Aorta (tissue), 5 donors: ENCODE data around the gene ATIC. TPM values are rescaled to one million over a fixed set of nuclear protein-coding genes. Genes with fewer than 3 reads are reported as not detected.
A peak's percentile ranks its signal among the peaks of the same experiment; 100 is the strongest.
"Not testable (repeated sequence)": the region's sequence is repeated elsewhere in the genome, so short reads cannot be mapped to it uniquely, and the experiment has no call there.

Experiments used
- ATAC-seq: fragments of 200-7000 bp; cut with Tn5 transposase; one replicate; pipeline ENCODE4 v1.9.1; 2022; ENCODE audit warnings: moderate library complexity; ENCODE audit not compliant: low FRiP score
- DNase-seq, 2 donors: peaks; one replicate each; pipeline ENCODE4 v3.0.0-alpha.2; 2020
- H3K27ac ChIP-seq, 2 donors: one replicate each; pipeline ENCODE4 v1.5.1; 2013; ENCODE audit warnings: low read length in 2 of 2, mild to moderate bottlenecking in 2 of 2, moderate library complexity in 2 of 2, control low read depth in 1 of 2, inconsistent platforms in 1 of 2, low read depth in 1 of 2
- H3K27me3 ChIP-seq, 2 donors: one replicate each; pipeline ENCODE4 v1.6.1; 2013; ENCODE audit warnings: control low read depth in 1 of 2, low read length in 1 of 2, mild to moderate bottlenecking in 1 of 2, moderate library complexity in 1 of 2; ENCODE audit not compliant: insufficient read depth in 2 of 2, control insufficient read depth in 1 of 2
- H3K36me3 ChIP-seq, 2 donors: one replicate each; pipeline ENCODE4 v1.6.1; 2013; ENCODE audit warnings: control low read depth in 1 of 2, low read length in 1 of 2, mild to moderate bottlenecking in 1 of 2; ENCODE audit not compliant: insufficient read depth in 2 of 2, control insufficient read depth in 1 of 2
- H3K4me1 ChIP-seq, 2 donors: one replicate each; pipeline ENCODE4 v1.6.1; 2013; ENCODE audit warnings: low read length in 2 of 2, control low read depth in 1 of 2, mild to moderate bottlenecking in 1 of 2, moderate library complexity in 1 of 2; ENCODE audit not compliant: insufficient read depth in 2 of 2, control insufficient read depth in 1 of 2
- H3K4me3 ChIP-seq, 2 donors: one replicate each; pipeline ENCODE4 v1.5.1; 2013; ENCODE audit warnings: low read length in 2 of 2, control low read depth in 1 of 2, mild to moderate bottlenecking in 1 of 2
- H3K9me3 ChIP-seq: one replicate; pipeline ENCODE4 v1.6.1; 2013; ENCODE audit warnings: mild to moderate bottlenecking, low read length; ENCODE audit not compliant: control insufficient read depth
- WGBS, 2 donors: extraction: QIAGEN DNeasy Blood & Tissue Kit; methylation state at CpG; one replicate each; pipeline ENCODE4 v1.1.7; 2013; 5-methylcytosine and 5-hydroxymethylcytosine counted together
- intact Hi-C, 2 donors: fragments of 100-400 bp; cut with DNase I; formaldehyde crosslinking; loops; one replicate each; pipeline versions ENCODE4 v1.14.2 to v1.15.0; 2022
- polyA plus RNA-seq, 2 donors: library from polyadenylated mRNA; stranded (reverse); fragments of 200-250 nt; gene quantifications; one replicate each; pipeline ENCODE4 v1.2.3, GENCODE V29; 2013
- total RNA-seq, 2 donors: library from RNA; stranded (reverse); fragmentation: NEBNext Ultra II Directional; extraction: Animal tissue kit (Norgen Biotek cat#: 25700); gene quantifications; one replicate each; pipeline ENCODE4 v1.2.1, GENCODE V29; 2021
- donor health status: healthy with polysubstance abuse.
- donor health status: Bipolar disorder and iron deficiency.
- donor health status: DM: no; HTN: no; CAD: no.
- donor health status: DM: no; HTN: no; CAD: no.
- donor health status: DM: yes; HTN: yes; CAD: no.

Gene ATIC
- total and polyA plus RNA-seq, 4 donors, result 40.3 to 66.2 (median 43.3) TPM

DNA sequence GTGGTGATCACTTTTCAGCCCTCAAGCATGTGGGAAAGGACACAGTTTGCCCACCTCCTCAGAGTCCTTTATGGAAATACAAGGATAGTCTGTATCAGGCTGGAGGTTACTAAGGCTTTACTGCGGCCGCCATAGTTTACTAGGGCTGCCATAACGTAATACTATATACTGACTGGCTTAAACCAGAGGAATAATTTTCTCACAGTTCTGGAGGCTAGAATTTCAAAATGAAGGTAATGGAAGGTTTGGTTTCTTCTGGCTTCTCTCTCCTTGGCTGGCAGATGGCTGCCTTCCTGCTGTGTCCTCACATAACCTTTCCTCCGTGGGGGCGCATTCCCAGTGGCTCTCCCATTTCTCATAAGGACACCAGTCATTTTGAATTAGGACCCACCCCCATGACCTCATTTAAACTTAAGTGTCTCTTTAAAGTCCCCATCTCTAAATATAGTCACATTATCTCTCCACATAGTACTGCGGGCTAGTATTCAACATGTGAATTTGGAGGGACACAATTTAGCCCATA is 12.5 kb upstream of the ATIC start:
- Histone ChIP-seq H3K27me3 (no peaks in the 10 kb centered on the region), H3K27ac (no peak overlapping the region), H3K4me1 (no peaks in the 10 kb centered on the region), H3K4me3 (no peak overlapping the region), H3K36me3 (no peaks in the 10 kb centered on the region), H3K9me3 (no peaks in the 10 kb centered on the region)
- 68 to 69% methylated on average over 6 of the region's 6 CpGs for WGBS, 2 donors
- ATAC-seq, result no peak
- DNase-seq, result no peak
- intact Hi-C loops, result no loop called here

DNA sequence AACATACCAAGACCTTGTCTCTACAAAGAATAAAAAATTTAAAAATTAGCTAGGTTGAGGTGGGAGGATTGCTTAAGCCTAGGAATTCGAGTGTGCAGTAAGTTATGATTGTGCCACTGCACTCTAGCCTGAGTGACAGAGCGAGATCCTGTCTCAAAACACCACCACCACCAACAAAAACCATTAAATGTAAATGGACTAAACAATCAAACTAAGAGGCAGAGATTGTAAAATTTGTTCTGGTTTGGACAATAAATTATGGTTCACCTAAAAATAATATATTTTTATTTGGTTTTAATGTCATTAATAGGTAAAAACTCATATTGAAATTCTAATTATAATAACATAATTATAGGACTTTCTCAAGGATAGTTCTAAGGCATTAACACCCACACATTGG is 9.9 kb upstream of the ATIC start:
- DNase-seq (no peak), ATAC-seq (no peak)
- Histone ChIP-seq H3K4me3 (no peak overlapping the region), H3K36me3 (no peaks in the 10 kb centered on the region), H3K4me1 (no peaks in the 10 kb centered on the region), H3K27ac (no peak overlapping the region), H3K9me3 (no peaks in the 10 kb centered on the region), H3K27me3 (no peaks in the 10 kb centered on the region)
- intact Hi-C loops, result no loop called here
- 89 to 91% methylated on average over 2 of the region's 2 CpGs for WGBS, 2 donors

- ATAC-seq, result peak; percentile 11
- H3K27ac ChIP-seq, H3K36me3 ChIP-seq, H3K9me3 ChIP-seq, H3K27me3 ChIP-seq, H3K4me1 ChIP-seq, intact Hi-C loops: not testable (repeated sequence)
- peak overlapping the region; percentile 35 to 69 for H3K4me3 ChIP-seq
- 63 to 69% methylated on average over 12 to 13 of the region's 13 CpGs for WGBS, 2 donors
- peak in 1 of 2 donors; percentile 59 for DNase-seq
These were observed 617 bp upstream of the ATIC start for GRCh38 chr2:215311259-215311624.

DNA sequence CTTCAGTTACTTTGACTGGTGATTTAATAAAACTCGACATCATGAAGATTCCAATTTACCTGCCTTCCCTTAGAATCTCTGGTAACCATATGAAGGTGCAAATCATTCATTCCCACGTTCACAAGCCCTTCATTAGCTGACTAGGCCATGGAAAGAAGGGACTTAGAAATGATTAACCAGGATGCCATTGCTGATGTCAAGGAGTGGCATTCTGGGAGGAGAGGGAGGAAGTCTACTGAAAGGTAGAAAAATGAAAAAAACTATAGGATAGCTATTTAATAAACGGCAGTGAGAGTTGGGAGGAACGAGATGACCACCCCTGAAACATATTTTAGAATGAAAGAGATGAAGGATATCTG is 1.4 kb downstream of the ATIC start:
- no peaks in the 10 kb centered on the region for H3K9me3 ChIP-seq
- H3K27me3 ChIP-seq, result no peaks in the 10 kb centered on the region
- H3K27ac ChIP-seq, result no peak overlapping the region
- H3K36me3 ChIP-seq, result peaks cover 0 to 6% of the 10 kb centered on the region in 2 donors
- no peak for DNase-seq
- H3K4me3 ChIP-seq, result no peak overlapping the region
- intact Hi-C loops, result no loop called here
- no peak for ATAC-seq
- 84 to 87% methylated on average over 4 of the region's 4 CpGs for WGBS, 2 donors
- H3K4me1 ChIP-seq, result peaks cover 0 to 2% of the 10 kb centered on the region in 2 donors

GRCh38 chr2:215314896-215315295 is 3.0 kb downstream of the ATIC start:
- ATAC-seq, result no peak
- intact Hi-C loops, result no loop called here

GRCh38 chr2:215315301-215315700 is 3.4 kb downstream of the ATIC start:
- Histone ChIP-seq H3K27me3 (no peaks in the 10 kb centered on the region), H3K36me3 (peaks cover 0 to 8% of the 10 kb centered on the region in 2 donors), H3K9me3 (no peaks in the 10 kb centered on the region), H3K4me1 (peaks cover 0 to 2% of the 10 kb centered on the region in 2 donors), H3K27ac (no peak overlapping the region), H3K4me3 (no peak overlapping the region)
- no peak for DNase-seq
- WGBS, 2 donors, result 94% methylated on average over 2 of the region's 2 CpGs
- intact Hi-C loops, result no loop called here
- no peak for ATAC-seq

More at GRCh38 chr2:215314896-215315295, 3.0 kb downstream of the ATIC start:
- no peak for DNase-seq
- 47 to 63% methylated on average over 1 of the region's 1 CpG for WGBS, 2 donors
- no peaks in the 10 kb centered on the region for H3K27me3 ChIP-seq
- no peaks in the 10 kb centered on the region for H3K9me3 ChIP-seq
- no peak overlapping the region for H3K4me3 ChIP-seq
- no peak overlapping the region for H3K27ac ChIP-seq
- peaks cover 0 to 2% of the 10 kb centered on the region in 2 donors for H3K4me1 ChIP-seq
- peaks cover 0 to 6% of the 10 kb centered on the region in 2 donors for H3K36me3 ChIP-seq

GRCh38 chr2:215316336-215316735 is 4.5 kb downstream of the ATIC start:
- Histone ChIP-seq H3K4me1 (peaks cover 0 to 2% of the 10 kb centered on the region in 2 donors), H3K27ac (no peak overlapping the region), H3K9me3 (no peaks in the 10 kb centered on the region), H3K27me3 (no peaks in the 10 kb centered on the region), H3K36me3 (peaks cover 0 to 16% of the 10 kb centered on the region in 2 donors), H3K4me3 (no peak overlapping the region)
- WGBS, 2 donors, result 83 to 85% methylated on average over 2 of the region's 2 CpGs
- DNase-seq, result no peak
- intact Hi-C loops, result no loop called here
- ATAC-seq, result no peak

DNA sequence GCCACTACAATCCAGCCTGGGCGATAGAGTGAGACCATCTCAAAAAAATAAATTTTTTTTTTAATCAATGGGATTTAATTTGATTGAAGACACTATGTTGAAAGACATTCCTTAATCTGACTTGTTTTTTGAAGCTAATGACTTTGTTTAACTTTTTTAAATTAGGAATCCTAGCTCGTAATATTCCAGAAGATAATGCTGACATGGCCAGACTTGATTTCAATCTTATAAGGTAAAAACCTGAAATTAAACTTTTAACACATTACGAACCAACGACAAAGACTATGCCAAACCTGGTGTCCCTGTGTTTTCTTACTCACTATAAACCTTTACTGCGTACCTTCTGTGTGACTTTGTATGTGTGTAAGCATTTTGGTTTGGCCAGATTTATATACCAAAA is 7.6 kb downstream of the ATIC start:
- no peaks in the 10 kb centered on the region for H3K9me3 ChIP-seq
- no peaks in the 10 kb centered on the region for H3K4me1 ChIP-seq
- ATAC-seq (no peak), DNase-seq (no peak)
- no peak overlapping the region for H3K4me3 ChIP-seq
- WGBS, 2 donors, result 97 to 98% methylated on average over 5 of the region's 5 CpGs
- no peaks in the 10 kb centered on the region for H3K27me3 ChIP-seq
- intact Hi-C loops, result no loop called here
- H3K36me3 ChIP-seq, result peaks cover 0 to 11% of the 10 kb centered on the region in 2 donors
- no peak overlapping the region for H3K27ac ChIP-seq

DNA sequence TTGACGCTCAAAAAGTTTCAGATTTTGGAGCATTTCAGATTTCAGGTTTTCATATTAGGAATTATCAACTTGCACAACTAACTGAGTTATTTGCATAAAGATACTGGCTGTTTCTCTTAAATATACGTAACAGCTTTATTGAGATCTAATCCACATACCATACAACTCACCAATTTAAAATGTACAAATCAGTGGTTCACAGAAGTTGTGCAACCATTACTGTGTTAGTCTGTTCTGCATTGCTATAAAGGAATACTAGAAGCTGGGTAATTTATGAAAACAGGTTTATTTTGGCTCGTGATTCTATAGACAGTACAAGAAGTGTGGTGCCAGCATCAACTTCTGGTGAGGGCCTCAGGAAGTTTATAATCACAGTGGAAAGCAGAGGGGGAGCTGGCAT is 8.2 kb downstream of the ATIC start:
- H3K4me1 ChIP-seq, result no peaks in the 10 kb centered on the region
- no peak for ATAC-seq
- H3K27ac ChIP-seq, result no peak overlapping the region
- peaks cover 0 to 11% of the 10 kb centered on the region in 2 donors for H3K36me3 ChIP-seq
- 86% methylated on average over 3 of the region's 3 CpGs for WGBS, 2 donors
- no peak overlapping the region for H3K4me3 ChIP-seq
- H3K27me3 ChIP-seq, result no peaks in the 10 kb centered on the region
- no peaks in the 10 kb centered on the region for H3K9me3 ChIP-seq
- intact Hi-C loops, result no loop called here
- no peak for DNase-seq
